HEK293 (cell line): ENCODE measurements around the gene KYAT1.

Experiments used
- CTCF ChIA-PET: fragments of 350-600 bp; formaldehyde crosslinking; extraction: SDS; loops from one replicate; lab custom pipeline; 2021; ENCODE audit warnings: antibody characterized with exemption; lab: Yijun Ruan, JAX
- POLR2A ChIA-PET: fragments of 300-600 bp; formaldehyde crosslinking; extraction: SDS; loops from one replicate; lab custom pipeline; 2020; ENCODE audit warnings: antibody characterized with exemption, inconsistent platforms; lab: Yijun Ruan, JAX
- H3K27ac ChIP-seq: fragments of 200-500 bp; sonication (Bioruptor generic); 2 replicates; pipeline ENCODE4 v1.5.1; 2014; ENCODE audit warnings: low read depth, low read length, control low read depth, inconsistent platforms; ENCODE audit errors: extremely low read depth
- H3K36me3 ChIP-seq, 2 experiments: fragments of 200-500 bp in 1 of 2; sonication (Bioruptor generic) in 1 of 2; 1 replicate in 1 of 2; 2 replicates in 1 of 2; pipeline ENCODE4 v1.5.1; 2014 to 2017; ENCODE audit warnings: inconsistent platforms in 2 of 2, low read length in 2 of 2; ENCODE audit not compliant: control insufficient read depth in 2 of 2, insufficient read depth in 1 of 2
- H3K4me1 ChIP-seq: fragments of 200-500 bp; sonication (Bioruptor generic); 2 replicates; pipeline ENCODE4 v1.5.1; 2014; ENCODE audit warnings: mild to moderate bottlenecking, low read length, inconsistent platforms; ENCODE audit not compliant: control insufficient read depth, insufficient read depth
- H3K4me3 ChIP-seq: 2 replicates; pipeline ENCODE4 v1.5.1; 2011; ENCODE audit warnings: low read depth, mild to moderate bottlenecking, control low read depth, low read length, moderate library complexity
- H3K9me3 ChIP-seq: fragments of 200-500 bp; sonication (Bioruptor generic); 2 replicates; pipeline ENCODE4 v1.5.1; 2014; ENCODE audit warnings: low read depth, low read length, inconsistent platforms; ENCODE audit not compliant: control insufficient read depth, insufficient read depth
- ZBTB17 ChIP-seq: fragments of 450-650 bp; formaldehyde crosslinking; IDR thresholded peaks from 2 replicates; pipeline ENCODE4 v1.5.1; 2016; ENCODE audit warnings: missing biosample characterization, missing genetic modification characterization
- ZBTB7A ChIP-seq: fragments of 450-650 bp; formaldehyde crosslinking; IDR thresholded peaks from 2 replicates; pipeline ENCODE4 v1.5.1; 2016; ENCODE audit warnings: low read depth, missing biosample characterization, missing genetic modification characterization
- ZFP37 ChIP-seq: fragments of 450-650 bp; formaldehyde crosslinking; IDR thresholded peaks from 2 replicates; pipeline ENCODE4 v1.5.1; 2016; ENCODE audit warnings: missing biosample characterization, missing genetic modification characterization
- ZNF112 ChIP-seq: fragments of 450-650 bp; formaldehyde crosslinking; IDR thresholded peaks from 2 replicates; pipeline ENCODE4 v1.5.0; 2017; ENCODE audit warnings: missing biosample characterization, missing genetic modification characterization
- ZNF140 ChIP-seq: fragments of 450-650 bp; formaldehyde crosslinking; IDR thresholded peaks from 2 replicates; pipeline ENCODE4 v1.5.1; 2016; ENCODE audit warnings: missing biosample characterization, missing genetic modification characterization
- ZNF2 ChIP-seq: fragments of 450-650 bp; formaldehyde crosslinking; IDR thresholded peaks from 2 replicates; pipeline ENCODE4 v1.5.1; 2016; ENCODE audit warnings: missing biosample characterization, missing genetic modification characterization
- ZNF302 ChIP-seq: fragments of 450-650 bp; formaldehyde crosslinking; IDR thresholded peaks from 2 replicates; pipeline ENCODE4 v1.5.1; 2016; ENCODE audit warnings: missing biosample characterization, missing genetic modification characterization, low read depth
- ZNF335 ChIP-seq: fragments of 450-650 bp; formaldehyde crosslinking; conservative IDR thresholded peaks from 2 replicates; pipeline ENCODE4 v1.5.1; 2016; ENCODE audit warnings: missing biosample characterization, missing genetic modification characterization
- ZNF366 ChIP-seq: fragments of 450-650 bp; formaldehyde crosslinking; conservative IDR thresholded peaks from 2 replicates; pipeline ENCODE4 v1.5.1; 2016; ENCODE audit warnings: missing biosample characterization, missing genetic modification characterization
- ZNF391 ChIP-seq: fragments of 450-650 bp; formaldehyde crosslinking; IDR thresholded peaks from 2 replicates; pipeline ENCODE4 v1.5.1; 2016; ENCODE audit warnings: low read depth, missing biosample characterization, missing genetic modification characterization, borderline replicate concordance
- ZNF416 ChIP-seq: fragments of 450-650 bp; formaldehyde crosslinking; IDR thresholded peaks from 2 replicates; pipeline ENCODE4 v1.5.1; 2016; ENCODE audit warnings: missing biosample characterization, missing genetic modification characterization
- ZNF501 ChIP-seq: fragments of 450-650 bp; formaldehyde crosslinking; IDR thresholded peaks from 2 replicates; pipeline ENCODE4 v1.5.1; 2016; ENCODE audit warnings: missing biosample characterization, missing genetic modification characterization
- ZNF510 ChIP-seq: fragments of 450-650 bp; formaldehyde crosslinking; IDR thresholded peaks from 2 replicates; pipeline ENCODE4 v1.5.1; 2018; ENCODE audit warnings: mild to moderate bottlenecking, missing genetic modification characterization, missing biosample characterization; ENCODE audit not compliant: insufficient replicate concordance
- ZNF530 ChIP-seq: fragments of 450-650 bp; formaldehyde crosslinking; IDR thresholded peaks from 2 replicates; pipeline ENCODE4 v1.5.1; 2016; ENCODE audit warnings: low read depth, missing biosample characterization, missing genetic modification characterization
- ZNF544 ChIP-seq: fragments of 450-650 bp; formaldehyde crosslinking; IDR thresholded peaks from 2 replicates; pipeline ENCODE4 v1.5.0; 2017; ENCODE audit warnings: missing biosample characterization, missing genetic modification characterization
- ZNF585B ChIP-seq: fragments of 450-650 bp; formaldehyde crosslinking; IDR thresholded peaks from 2 replicates; pipeline ENCODE4 v1.5.1; 2016; ENCODE audit warnings: missing biosample characterization, missing genetic modification characterization
- ZNF610 ChIP-seq: fragments of 450-650 bp; formaldehyde crosslinking; IDR thresholded peaks from 2 replicates; pipeline ENCODE4 v1.5.1; 2016; ENCODE audit warnings: missing biosample characterization, missing genetic modification characterization, borderline replicate concordance
- ZNF76 ChIP-seq: fragments of 450-650 bp; formaldehyde crosslinking; IDR thresholded peaks from 2 replicates; pipeline ENCODE4; 2016; ENCODE audit warnings: low read depth, missing biosample characterization, missing genetic modification characterization, borderline replicate concordance
- ZNF791 ChIP-seq: fragments of 450-650 bp; formaldehyde crosslinking; IDR thresholded peaks from 2 replicates; pipeline ENCODE4 v1.5.1; 2016; ENCODE audit warnings: missing biosample characterization, missing genetic modification characterization
- TF ChIP-seq, protein P1 (sequence below): fragments of 450-650 bp; formaldehyde crosslinking; IDR thresholded peaks from 2 replicates; pipeline ENCODE4 v1.5.1; 2016; ENCODE audit warnings: missing biosample characterization, missing genetic modification characterization
- TF ChIP-seq, protein P2 (sequence below): fragments of 450-650 bp; formaldehyde crosslinking; conservative IDR thresholded peaks from 2 replicates; pipeline ENCODE4 v1.5.1; 2016; ENCODE audit warnings: low read depth, missing biosample characterization, missing genetic modification characterization
- TF ChIP-seq, protein P3 (sequence below): fragments of 450-650 bp; formaldehyde crosslinking; conservative IDR thresholded peaks from 2 replicates; pipeline ENCODE4 v1.5.1; 2016; ENCODE audit warnings: low read depth, missing biosample characterization, missing genetic modification characterization

Gene KYAT1

DNA sequence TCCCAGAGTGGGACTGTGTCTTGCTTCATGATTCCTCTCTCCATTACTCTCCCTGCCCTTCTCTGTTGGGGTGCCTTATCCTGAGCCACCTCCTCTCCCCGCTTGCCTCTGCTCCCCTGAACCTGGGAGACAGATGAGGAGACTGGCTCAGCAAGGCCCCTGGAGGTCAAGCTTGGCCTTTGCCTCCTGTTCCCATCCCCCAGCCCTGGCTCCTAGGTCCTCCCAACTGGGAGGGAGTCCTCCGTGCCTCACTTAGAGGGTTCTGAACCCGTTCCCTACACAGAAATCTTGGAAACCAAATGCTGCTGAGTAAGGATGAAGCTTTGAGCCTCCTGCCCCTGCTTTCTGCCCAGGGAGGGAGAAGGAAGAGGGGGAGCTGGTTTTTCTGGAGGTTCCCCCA, 73.2 kb downstream of the KYAT1 start:
- peaks cover 0 to 54% of the 10 kb centered on the region in 2 experiments; a peak in 2 of 3 replicates for H3K36me3 ChIP-seq
- ChIA-PET CTCF (interaction anchor here (0.7 kb wide), 1 partner anchor 75 kb away, joined by 4 read pairs; no protein-coding TSS in a partner anchor), POLR2A (interaction anchor here (1.3 to 2.9 kb wide), 2 partner anchors 10 to 21 kb away, joined by 3 to 12 read pairs; partner anchors contain the start of genes ENDOG and SPOUT1)
- no peak overlapping the region for H3K4me3 ChIP-seq
- H3K9me3 ChIP-seq: no peaks in the 10 kb centered on the region
- H3K4me1 ChIP-seq: no peaks in the 10 kb centered on the region
- TF ChIP-seq ZNF501 (tag by site-specific recombination) (no peak), ZNF112 (tag by site-specific recombination) (no peak), ZNF510 (tag by site-specific recombination) (no peak), ZBTB17 (tag by site-specific recombination) (no peak), ZNF391 (tag by site-specific recombination) (no peak), ZNF2 (tag by site-specific recombination) (no peak)
- no peak overlapping the region for H3K27ac ChIP-seq

DNA sequence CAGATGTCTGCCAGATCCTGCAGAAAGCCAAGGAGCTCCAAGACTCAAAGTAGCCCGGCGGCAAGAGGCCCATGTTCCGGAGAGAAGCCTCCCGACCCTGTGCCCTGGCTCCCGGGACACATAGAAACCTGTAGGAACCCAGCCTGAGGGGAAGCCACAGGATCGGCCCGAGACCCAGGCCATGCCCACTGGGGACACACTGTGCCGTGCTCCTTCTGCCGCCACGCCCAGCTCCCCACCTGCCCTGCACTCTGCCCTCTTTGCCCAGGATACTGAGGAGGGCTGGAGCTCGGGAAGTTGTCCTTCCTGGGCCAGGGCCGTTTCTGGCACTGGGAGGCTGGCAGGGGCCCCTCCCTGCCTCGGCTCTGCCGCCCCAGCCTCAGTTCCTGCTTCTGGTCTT, 73.9 kb downstream of the KYAT1 start:
- H3K4me3 ChIP-seq: no peak overlapping the region
- POLR2A ChIA-PET: interaction anchor here (2.9 kb wide), 1 partner anchor 10 kb away, joined by 12 read pairs; the partner anchor contains the start of gene ENDOG
- CTCF ChIA-PET: no interaction called here
- no peaks in the 10 kb centered on the region for H3K4me1 ChIP-seq
- H3K27ac ChIP-seq: no peak overlapping the region
- peaks cover 0 to 61% of the 10 kb centered on the region in 2 experiments; a peak in 2 of 3 replicates for H3K36me3 ChIP-seq
- no peak for TF ChIP-seq ZNF416 (tag by site-specific recombination)
- TF ChIP-seq, protein P1, sequence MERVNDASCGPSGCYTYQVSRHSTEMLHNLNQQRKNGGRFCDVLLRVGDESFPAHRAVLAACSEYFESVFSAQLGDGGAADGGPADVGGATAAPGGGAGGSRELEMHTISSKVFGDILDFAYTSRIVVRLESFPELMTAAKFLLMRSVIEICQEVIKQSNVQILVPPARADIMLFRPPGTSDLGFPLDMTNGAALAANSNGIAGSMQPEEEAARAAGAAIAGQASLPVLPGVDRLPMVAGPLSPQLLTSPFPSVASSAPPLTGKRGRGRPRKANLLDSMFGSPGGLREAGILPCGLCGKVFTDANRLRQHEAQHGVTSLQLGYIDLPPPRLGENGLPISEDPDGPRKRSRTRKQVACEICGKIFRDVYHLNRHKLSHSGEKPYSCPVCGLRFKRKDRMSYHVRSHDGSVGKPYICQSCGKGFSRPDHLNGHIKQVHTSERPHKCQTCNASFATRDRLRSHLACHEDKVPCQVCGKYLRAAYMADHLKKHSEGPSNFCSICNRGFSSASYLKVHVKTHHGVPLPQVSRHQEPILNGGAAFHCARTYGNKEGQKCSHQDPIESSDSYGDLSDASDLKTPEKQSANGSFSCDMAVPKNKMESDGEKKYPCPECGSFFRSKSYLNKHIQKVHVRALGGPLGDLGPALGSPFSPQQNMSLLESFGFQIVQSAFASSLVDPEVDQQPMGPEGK (tag by site-specific recombination): no peak
- TF ChIP-seq ZNF610 (tag by site-specific recombination): no peak
- TF ChIP-seq, protein P2, sequence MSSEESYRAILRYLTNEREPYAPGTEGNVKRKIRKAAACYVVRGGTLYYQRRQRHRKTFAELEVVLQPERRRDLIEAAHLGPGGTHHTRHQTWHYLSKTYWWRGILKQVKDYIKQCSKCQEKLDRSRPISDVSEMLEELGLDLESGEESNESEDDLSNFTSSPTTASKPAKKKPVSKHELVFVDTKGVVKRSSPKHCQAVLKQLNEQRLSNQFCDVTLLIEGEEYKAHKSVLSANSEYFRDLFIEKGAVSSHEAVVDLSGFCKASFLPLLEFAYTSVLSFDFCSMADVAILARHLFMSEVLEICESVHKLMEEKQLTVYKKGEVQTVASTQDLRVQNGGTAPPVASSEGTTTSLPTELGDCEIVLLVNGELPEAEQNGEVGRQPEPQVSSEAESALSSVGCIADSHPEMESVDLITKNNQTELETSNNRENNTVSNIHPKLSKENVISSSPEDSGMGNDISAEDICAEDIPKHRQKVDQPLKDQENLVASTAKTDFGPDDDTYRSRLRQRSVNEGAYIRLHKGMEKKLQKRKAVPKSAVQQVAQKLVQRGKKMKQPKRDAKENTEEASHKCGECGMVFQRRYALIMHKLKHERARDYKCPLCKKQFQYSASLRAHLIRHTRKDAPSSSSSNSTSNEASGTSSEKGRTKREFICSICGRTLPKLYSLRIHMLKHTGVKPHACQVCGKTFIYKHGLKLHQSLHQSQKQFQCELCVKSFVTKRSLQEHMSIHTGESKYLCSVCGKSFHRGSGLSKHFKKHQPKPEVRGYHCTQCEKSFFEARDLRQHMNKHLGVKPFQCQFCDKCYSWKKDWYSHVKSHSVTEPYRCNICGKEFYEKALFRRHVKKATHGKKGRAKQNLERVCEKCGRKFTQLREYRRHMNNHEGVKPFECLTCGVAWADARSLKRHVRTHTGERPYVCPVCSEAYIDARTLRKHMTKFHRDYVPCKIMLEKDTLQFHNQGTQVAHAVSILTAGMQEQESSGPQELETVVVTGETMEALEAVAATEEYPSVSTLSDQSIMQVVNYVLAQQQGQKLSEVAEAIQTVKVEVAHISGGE (tag by site-specific recombination): no peak
- TF ChIP-seq ZNF366 (tag by site-specific recombination): no peak
- TF ChIP-seq ZNF530 (tag by site-specific recombination): no peak
- no peak for TF ChIP-seq ZBTB7A (tag by site-specific recombination)
- H3K9me3 ChIP-seq: no peaks in the 10 kb centered on the region

DNA sequence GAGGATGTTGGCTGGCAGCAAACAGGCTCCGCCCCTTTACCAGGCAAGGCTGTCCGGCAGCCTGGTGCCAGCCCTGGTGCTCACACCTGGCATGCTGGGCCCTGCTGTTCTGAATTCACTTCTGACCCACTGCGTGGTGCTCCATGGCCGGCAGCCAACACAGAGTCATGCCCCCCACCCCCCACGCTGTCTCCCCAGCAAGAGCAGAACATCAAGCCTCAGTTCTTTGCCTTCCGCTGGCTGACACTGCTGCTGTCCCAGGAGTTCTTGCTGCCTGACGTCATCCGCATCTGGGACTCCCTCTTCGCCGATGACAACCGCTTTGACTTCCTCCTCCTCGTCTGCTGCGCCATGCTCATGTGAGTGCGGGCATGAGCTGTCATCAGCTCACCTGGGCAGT, 76.1 kb downstream of the KYAT1 start:
- Histone ChIP-seq H3K4me3 (no peak overlapping the region), H3K4me1 (no peaks in the 10 kb centered on the region), H3K36me3 (peaks cover 4 to 74% of the 10 kb centered on the region in 2 experiments; a peak in 2 of 3 replicates), H3K27ac (no peak overlapping the region), H3K9me3 (no peaks in the 10 kb centered on the region)
- ChIA-PET POLR2A (interaction anchor here (0.6 to 1.7 kb wide), 2 partner anchors 13 to 67 kb away, joined by 4 read pairs; partner anchors contain the start of gene ENDOG), CTCF (no interaction called here)
- TF ChIP-seq, protein P3, sequence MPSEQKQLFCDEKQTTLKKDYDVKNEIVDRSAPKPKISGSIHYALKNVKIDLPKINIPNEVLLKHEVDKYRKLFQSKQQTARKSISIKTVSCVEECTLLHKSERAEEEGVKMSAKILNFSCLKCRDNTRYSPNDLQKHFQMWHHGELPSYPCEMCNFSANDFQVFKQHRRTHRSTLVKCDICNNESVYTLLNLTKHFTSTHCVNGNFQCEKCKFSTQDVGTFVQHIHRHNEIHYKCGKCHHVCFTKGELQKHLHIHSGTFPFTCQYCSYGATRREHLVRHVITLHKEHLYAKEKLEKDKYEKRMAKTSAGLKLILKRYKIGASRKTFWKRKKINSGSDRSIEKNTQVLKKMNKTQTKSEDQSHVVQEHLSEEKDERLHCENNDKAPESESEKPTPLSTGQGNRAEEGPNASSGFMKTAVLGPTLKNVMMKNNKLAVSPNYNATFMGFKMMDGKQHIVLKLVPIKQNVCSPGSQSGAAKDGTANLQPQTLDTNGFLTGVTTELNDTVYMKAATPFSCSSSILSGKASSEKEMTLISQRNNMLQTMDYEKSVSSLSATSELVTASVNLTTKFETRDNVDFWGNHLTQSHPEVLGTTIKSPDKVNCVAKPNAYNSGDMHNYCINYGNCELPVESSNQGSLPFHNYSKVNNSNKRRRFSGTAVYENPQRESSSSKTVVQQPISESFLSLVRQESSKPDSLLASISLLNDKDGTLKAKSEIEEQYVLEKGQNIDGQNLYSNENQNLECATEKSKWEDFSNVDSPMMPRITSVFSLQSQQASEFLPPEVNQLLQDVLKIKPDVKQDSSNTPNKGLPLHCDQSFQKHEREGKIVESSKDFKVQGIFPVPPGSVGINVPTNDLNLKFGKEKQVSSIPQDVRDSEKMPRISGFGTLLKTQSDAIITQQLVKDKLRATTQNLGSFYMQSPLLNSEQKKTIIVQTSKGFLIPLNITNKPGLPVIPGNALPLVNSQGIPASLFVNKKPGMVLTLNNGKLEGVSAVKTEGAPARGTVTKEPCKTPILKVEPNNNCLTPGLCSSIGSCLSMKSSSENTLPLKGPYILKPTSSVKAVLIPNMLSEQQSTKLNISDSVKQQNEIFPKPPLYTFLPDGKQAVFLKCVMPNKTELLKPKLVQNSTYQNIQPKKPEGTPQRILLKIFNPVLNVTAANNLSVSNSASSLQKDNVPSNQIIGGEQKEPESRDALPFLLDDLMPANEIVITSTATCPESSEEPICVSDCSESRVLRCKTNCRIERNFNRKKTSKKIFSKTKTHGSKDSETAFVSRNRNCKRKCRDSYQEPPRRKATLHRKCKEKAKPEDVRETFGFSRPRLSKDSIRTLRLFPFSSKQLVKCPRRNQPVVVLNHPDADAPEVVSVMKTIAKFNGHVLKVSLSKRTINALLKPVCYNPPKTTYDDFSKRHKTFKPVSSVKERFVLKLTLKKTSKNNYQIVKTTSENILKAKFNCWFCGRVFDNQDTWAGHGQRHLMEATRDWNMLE (tag by site-specific recombination): no peak
- TF ChIP-seq ZFP37 (tag by site-specific recombination) (no peak), ZNF791 (no peak), ZNF585B (tag by site-specific recombination) (no peak), ZNF544 (tag by site-specific recombination) (no peak), ZNF302 (no peak), ZNF335 (tag by site-specific recombination) (no peak), ZNF140 (tag by site-specific recombination) (no peak), ZNF76 (tag by site-specific recombination) (no peak)
